ENCODE data around the gene IL10. TPM values are rescaled to one million over a fixed set of nuclear protein-coding genes. Genes with fewer than 3 reads are reported as not detected.

The IL10 gene
- total and polyA plus RNA-seq, 4 donors, result 0.37 to 37.3 (median 2.9) TPM

- no peak overlapping the region for H3K27ac ChIP-seq (ENCODE audit: low read depth in 1 of 2, low read length in 1 of 2)
- DNase-seq, result no peak
- TF ChIP-seq CTCF (IDR thresholded peaks at IDR 0.05; ENCODE audit: control extremely low read depth, extremely low read depth), result no peak
- H3K9me3 ChIP-seq (ENCODE audit: control insufficient read depth in 4 of 4, insufficient read depth in 3 of 4, low read length in 3 of 4), result peaks cover 0 to 1% (median 0%) of the 10 kb centered on the region in 4 donors
- no peaks in the 10 kb centered on the region for H3K4me1 ChIP-seq (ENCODE audit: control insufficient read depth in 5 of 5, insufficient read depth in 5 of 5, low read length in 5 of 5)
- no peak overlapping the region for H3K4me3 ChIP-seq
- no peak overlapping the region for H3K9ac ChIP-seq (ENCODE audit: insufficient read depth in 1 of 2, low read length in 2 of 2)
- no peaks in the 10 kb centered on the region for H3K27me3 ChIP-seq (ENCODE audit: control insufficient read depth in 3 of 3, insufficient read depth in 3 of 3, low read length in 2 of 3)
- H3K36me3 ChIP-seq (ENCODE audit: control insufficient read depth in 4 of 4, insufficient read depth in 4 of 4, low read length in 4 of 4), result no peaks in the 10 kb centered on the region
- ATAC-seq (ENCODE audit: insufficient read depth, low FRiP score), result no peak
- 91% methylated on average over 11 of the region's 11 CpGs for WGBS, 2 donors
Observed at GRCh38 chr1:206794294-206794908, 22.1 kb upstream of the IL10 start.

GRCh38 chr1:206793620-206794019, 21.3 kb upstream of the IL10 start:
- 56 to 67% methylated on average over 7 of the region's 7 CpGs for WGBS, 2 donors
- Histone ChIP-seq H3K4me3 (no peak overlapping the region), H3K36me3 (ENCODE audit: control insufficient read depth in 4 of 4, insufficient read depth in 4 of 4, low read length in 4 of 4) (no peaks in the 10 kb centered on the region), H3K4me1 (ENCODE audit: control insufficient read depth in 5 of 5, insufficient read depth in 5 of 5, low read length in 5 of 5) (no peaks in the 10 kb centered on the region), H3K9me3 (ENCODE audit: control insufficient read depth in 4 of 4, insufficient read depth in 3 of 4, low read length in 3 of 4) (peaks cover 0 to under 1% (median 0%) of the 10 kb centered on the region in 4 donors), H3K27ac (ENCODE audit: low read depth in 1 of 2, low read length in 1 of 2) (no peak overlapping the region), H3K27me3 (ENCODE audit: control insufficient read depth in 3 of 3, insufficient read depth in 3 of 3, low read length in 2 of 3) (no peaks in the 10 kb centered on the region), H3K9ac (ENCODE audit: insufficient read depth in 1 of 2, low read length in 2 of 2) (no peak overlapping the region)
- ATAC-seq (ENCODE audit: insufficient read depth, low FRiP score) (no peak), DNase-seq (no peak)
- TF ChIP-seq CTCF (IDR thresholded peaks at IDR 0.05; ENCODE audit: control extremely low read depth, extremely low read depth), result no peak

- WGBS, 2 donors, result 91 to 94% methylated on average over 16 of the region's 16 CpGs
- TF ChIP-seq CTCF (IDR thresholded peaks at IDR 0.05; ENCODE audit: control extremely low read depth, extremely low read depth), result no peak
- no peak overlapping the region for H3K9ac ChIP-seq (ENCODE audit: insufficient read depth in 1 of 2, low read length in 2 of 2)
Observed at GRCh38 chr1:206792939-206793607, 20.8 kb upstream of the IL10 start.

More at GRCh38 chr1:206792939-206793607, 20.8 kb upstream of the IL10 start:
- ATAC-seq (ENCODE audit: insufficient read depth, low FRiP score) (no peak), DNase-seq (no peak)
- Histone ChIP-seq H3K4me1 (ENCODE audit: control insufficient read depth in 5 of 5, insufficient read depth in 5 of 5, low read length in 5 of 5) (no peaks in the 10 kb centered on the region), H3K9me3 (ENCODE audit: control insufficient read depth in 4 of 4, insufficient read depth in 3 of 4, low read length in 3 of 4) (peaks cover 0 to 2% (median 0%) of the 10 kb centered on the region in 4 donors), H3K4me3 (no peak overlapping the region), H3K27me3 (ENCODE audit: control insufficient read depth in 3 of 3, insufficient read depth in 3 of 3, low read length in 2 of 3) (no peaks in the 10 kb centered on the region), H3K36me3 (ENCODE audit: control insufficient read depth in 4 of 4, insufficient read depth in 4 of 4, low read length in 4 of 4) (no peaks in the 10 kb centered on the region), H3K27ac (ENCODE audit: low read depth in 1 of 2, low read length in 1 of 2) (no peak overlapping the region)

All from lung (tissue), 12 donors.